A549 (cell line): Measurements from ENCODE around the gene CTDSPL.

Source experiments
- BCL3 ChIP-seq: fragments of >200 bp; sonication (Bioruptor Twin); formaldehyde crosslinking; IDR thresholded peaks from 3 replicates; pipeline ENCODE4 v1.6.1; 2016
- CHD2 ChIP-seq: fragments of 150-350 bp; IDR thresholded peaks from 2 replicates; pipeline ENCODE4 v1.6.1; 2014; ENCODE audit warnings: low read length; ENCODE audit not compliant: partially characterized antibody
- CTCF ChIP-seq: fragments of >200 bp; sonication (Bioruptor Twin); formaldehyde crosslinking; IDR thresholded peaks from 3 replicates; pipeline ENCODE4 v1.5.1; 2016
- EP300 ChIP-seq, 2 experiments: fragments of >200 bp; sonication (Bioruptor Twin); formaldehyde crosslinking; IDR thresholded peaks; 2 replicates in 1 of 2; 3 replicates in 1 of 2; pipeline ENCODE4 v1.6.1; 2016 to 2017
- MAX ChIP-seq: IDR thresholded peaks from 2 replicates; pipeline ENCODE4 v1.6.1; 2012
- POLR2A ChIP-seq: IDR thresholded peaks from 2 replicates; pipeline ENCODE4 v1.6.1; 2012; ENCODE audit warnings: mild to moderate bottlenecking, low read length
- RAD21 ChIP-seq, 2 experiments: fragments of >200 bp in 1 of 2; sonication (Bioruptor Twin) in 1 of 2; formaldehyde crosslinking in 1 of 2; IDR thresholded peaks in 1 of 2; conservative IDR thresholded peaks in 1 of 2; 2 replicates in 1 of 2; 3 replicates in 1 of 2; pipeline ENCODE4 v1.6.1; 2012 to 2018; ENCODE audit warnings: inconsistent platforms in 1 of 2
- RARB ChIP-seq: fragments of 250-450 bp; sonication (Bioruptor Pico); IDR thresholded peaks from 2 replicates; pipeline ENCODE4 v1.8.0; 2021; ENCODE audit warnings: mild to moderate bottlenecking, moderate library complexity

- TF ChIP-seq MAX (no peak), EP300 (IDR thresholded peaks at IDR 0.05) (no peak), CHD2 (no peak), RARB (CRISPR knock-in tag) (no peak), RAD21 (conservative IDR thresholded peaks at IDR 0.05 in 1 of 2, IDR thresholded peaks at IDR 0.05 in 1 of 2) (no peak), BCL3 (no peak), CTCF (no peak), POLR2A (no peak)
These were observed 122.9 kb downstream of the CTDSPL start for GRCh38 chr3:37984596-37984995.
